ENCODE data around the gene SSRP1.
A peak's percentile ranks its signal among the peaks of the same experiment; 100 is the strongest.

The SSRP1 gene

GRCh38 chr11:57353036-57353435 is 17.3 kb upstream of the SSRP1 start:
- H3K27ac ChIP-seq (ENCODE audit: low read depth, low read length), result no peak overlapping the region
- peaks cover 0 to 3% of the 10 kb centered on the region in 2 experiments for H3K4me1 ChIP-seq (ENCODE audit: control insufficient read depth in 1 of 2, insufficient read depth in 2 of 2, low read length in 2 of 2)
- no peak overlapping the region for H3K14ac ChIP-seq (ENCODE audit: low read length)
- H3K36me3 ChIP-seq (ENCODE audit: control insufficient read depth in 1 of 2, insufficient read depth in 2 of 2, low read length in 2 of 2), result no peaks in the 10 kb centered on the region
- H2BK12ac ChIP-seq (ENCODE audit: low read length), result no peak overlapping the region
- H3K4me2 ChIP-seq (ENCODE audit: low read length), result no peak overlapping the region
- H3K27me3 ChIP-seq (ENCODE audit: insufficient read depth, low read length), result no peaks in the 10 kb centered on the region
- no peak overlapping the region for H4K8ac ChIP-seq (ENCODE audit: low read depth, low read length)
- DNase-seq, result no peak
- WGBS (ENCODE audit: extremely low coverage, insufficient coverage, insufficient read length), result no CpG with 5 or more reads among the region's 5 CpGs
- H3K23ac ChIP-seq (ENCODE audit: low read length), result no peak overlapping the region
- H3K79me1 ChIP-seq (ENCODE audit: low read length), result peaks cover 1% of the 10 kb centered on the region
- H3K4me3 ChIP-seq (ENCODE audit: low read depth, low read length), result no peak overlapping the region
- no peaks in the 10 kb centered on the region for H3K79me2 ChIP-seq (ENCODE audit: control insufficient read depth, insufficient read depth, low read length, poor library complexity)
- H2AK5ac ChIP-seq (ENCODE audit: low read length), result no peak overlapping the region
- H4K12ac ChIP-seq (ENCODE audit: low read depth, low read length), result no peak overlapping the region
- no peaks in the 10 kb centered on the region for H3K9me3 ChIP-seq (ENCODE audit: insufficient read depth, low read depth, low read length)
- H2BK120ac ChIP-seq (ENCODE audit: insufficient read depth, low read length, poor library complexity), result no peak overlapping the region
- no peak overlapping the region for H2AFZ ChIP-seq (ENCODE audit: insufficient read depth, low read length, poor library complexity)
- no peak overlapping the region for H3K9ac ChIP-seq (ENCODE audit: low read length)
- H2BK5ac ChIP-seq (ENCODE audit: low read depth, low read length, poor library complexity), result no peak overlapping the region
- H3K18ac ChIP-seq (ENCODE audit: low read length), result no peak overlapping the region
- H4K91ac ChIP-seq (ENCODE audit: low read depth, low read length), result no peak overlapping the region
- no peak overlapping the region for H3K4ac ChIP-seq (ENCODE audit: low read depth, low read length)

GRCh38 chr11:57349491-57350274 is 14.0 kb upstream of the SSRP1 start:
- no peak overlapping the region for H3K14ac ChIP-seq (ENCODE audit: low read length)
- no peak overlapping the region for H3K4ac ChIP-seq (ENCODE audit: low read depth, low read length)
- no peaks in the 10 kb centered on the region for H3K79me2 ChIP-seq (ENCODE audit: control insufficient read depth, insufficient read depth, low read length, poor library complexity)
- peak overlapping the region; percentile 58 for H3K4me2 ChIP-seq (ENCODE audit: low read length)
- peaks cover 1% of the 10 kb centered on the region for H3K79me1 ChIP-seq (ENCODE audit: low read length)
- H2BK5ac ChIP-seq (ENCODE audit: low read depth, low read length, poor library complexity), result no peak overlapping the region
- H3K27me3 ChIP-seq (ENCODE audit: insufficient read depth, low read length), result no peaks in the 10 kb centered on the region
- peak overlapping the region; percentile 11 for H2AFZ ChIP-seq (ENCODE audit: insufficient read depth, low read length, poor library complexity)
- H4K8ac ChIP-seq (ENCODE audit: low read depth, low read length), result peak overlapping the region; percentile 70
- no peak overlapping the region for H2BK12ac ChIP-seq (ENCODE audit: low read length)
- H2AK5ac ChIP-seq (ENCODE audit: low read length), result no peak overlapping the region
- no peak overlapping the region for H3K27ac ChIP-seq (ENCODE audit: low read depth, low read length)
- peaks cover 0 to 3% of the 10 kb centered on the region in 2 experiments for H3K4me1 ChIP-seq (ENCODE audit: control insufficient read depth in 1 of 2, insufficient read depth in 2 of 2, low read length in 2 of 2)
- H3K18ac ChIP-seq (ENCODE audit: low read length), result peak overlapping the region; percentile 14
- no peaks in the 10 kb centered on the region for H3K36me3 ChIP-seq (ENCODE audit: control insufficient read depth in 1 of 2, insufficient read depth in 2 of 2, low read length in 2 of 2)
- H3K9ac ChIP-seq (ENCODE audit: low read length), result no peak overlapping the region
- no CpG with 5 or more reads among the region's 31 CpGs for WGBS (ENCODE audit: extremely low coverage, insufficient coverage, insufficient read length)
- no peaks in the 10 kb centered on the region for H3K9me3 ChIP-seq (ENCODE audit: insufficient read depth, low read depth, low read length)
- no peak overlapping the region for H2BK120ac ChIP-seq (ENCODE audit: insufficient read depth, low read length, poor library complexity)
- DNase-seq, result peak; percentile 39 to 71
- no peak overlapping the region for H3K4me3 ChIP-seq (ENCODE audit: low read depth, low read length)
- H4K91ac ChIP-seq (ENCODE audit: low read depth, low read length), result no peak overlapping the region
- H3K23ac ChIP-seq (ENCODE audit: low read length), result no peak overlapping the region
- no peak overlapping the region for H4K12ac ChIP-seq (ENCODE audit: low read depth, low read length)

- Histone ChIP-seq H3K79me2 (ENCODE audit: control insufficient read depth, insufficient read depth, low read length, poor library complexity) (no peaks in the 10 kb centered on the region), H2BK12ac (ENCODE audit: low read length) (no peak overlapping the region), H3K14ac (ENCODE audit: low read length) (no peak overlapping the region), H3K18ac (ENCODE audit: low read length) (no peak overlapping the region), H2AK5ac (ENCODE audit: low read length) (no peak overlapping the region), H3K27ac (ENCODE audit: low read depth, low read length) (no peak overlapping the region), H2BK5ac (ENCODE audit: low read depth, low read length, poor library complexity) (no peak overlapping the region), H3K23ac (ENCODE audit: low read length) (no peak overlapping the region), H3K4me3 (ENCODE audit: low read depth, low read length) (no peak overlapping the region), H3K9me3 (ENCODE audit: insufficient read depth, low read depth, low read length) (no peaks in the 10 kb centered on the region), H3K79me1 (ENCODE audit: low read length) (peaks cover 1% of the 10 kb centered on the region), H2AFZ (ENCODE audit: insufficient read depth, low read length, poor library complexity) (no peak overlapping the region), H3K9ac (ENCODE audit: low read length) (peak overlapping the region; percentile 25), H4K8ac (ENCODE audit: low read depth, low read length) (no peak overlapping the region), H4K12ac (ENCODE audit: low read depth, low read length) (no peak overlapping the region), H2BK120ac (ENCODE audit: insufficient read depth, low read length, poor library complexity) (no peak overlapping the region), H4K91ac (ENCODE audit: low read depth, low read length) (no peak overlapping the region), H3K27me3 (ENCODE audit: insufficient read depth, low read length) (no peaks in the 10 kb centered on the region), H3K4me1 (ENCODE audit: control insufficient read depth in 1 of 2, insufficient read depth in 2 of 2, low read length in 2 of 2) (peaks cover 0 to 3% of the 10 kb centered on the region in 2 experiments), H3K4ac (ENCODE audit: low read depth, low read length) (no peak overlapping the region), H3K4me2 (ENCODE audit: low read length) (no peak overlapping the region), H3K36me3 (ENCODE audit: control insufficient read depth in 1 of 2, insufficient read depth in 2 of 2, low read length in 2 of 2) (no peaks in the 10 kb centered on the region)
- WGBS (ENCODE audit: extremely low coverage, insufficient coverage, insufficient read length), result no CpG with 5 or more reads among the region's 14 CpGs
- DNase-seq, result no peak
Measured at GRCh38 chr11:57348636-57349313, 13.1 kb upstream of the SSRP1 start.

- Histone ChIP-seq H3K9me3 (ENCODE audit: insufficient read depth, low read depth, low read length) (no peaks in the 10 kb centered on the region), H4K12ac (ENCODE audit: low read depth, low read length) (no peak overlapping the region), H3K4me3 (ENCODE audit: low read depth, low read length) (no peak overlapping the region), H3K36me3 (ENCODE audit: control insufficient read depth in 1 of 2, insufficient read depth in 2 of 2, low read length in 2 of 2) (no peaks in the 10 kb centered on the region), H2BK12ac (ENCODE audit: low read length) (no peak overlapping the region), H2BK5ac (ENCODE audit: low read depth, low read length, poor library complexity) (no peak overlapping the region), H3K18ac (ENCODE audit: low read length) (no peak overlapping the region), H3K4me2 (ENCODE audit: low read length) (no peak overlapping the region), H3K4me1 (ENCODE audit: control insufficient read depth in 1 of 2, insufficient read depth in 2 of 2, low read length in 2 of 2) (peaks cover 0 to 3% of the 10 kb centered on the region in 2 experiments), H3K14ac (ENCODE audit: low read length) (no peak overlapping the region), H3K79me2 (ENCODE audit: control insufficient read depth, insufficient read depth, low read length, poor library complexity) (no peaks in the 10 kb centered on the region), H2AFZ (ENCODE audit: insufficient read depth, low read length, poor library complexity) (no peak overlapping the region), H3K4ac (ENCODE audit: low read depth, low read length) (no peak overlapping the region), H4K91ac (ENCODE audit: low read depth, low read length) (no peak overlapping the region), H2AK5ac (ENCODE audit: low read length) (no peak overlapping the region), H3K27ac (ENCODE audit: low read depth, low read length) (no peak overlapping the region), H3K9ac (ENCODE audit: low read length) (no peak overlapping the region), H3K23ac (ENCODE audit: low read length) (no peak overlapping the region), H3K79me1 (ENCODE audit: low read length) (peaks cover 1% of the 10 kb centered on the region), H3K27me3 (ENCODE audit: insufficient read depth, low read length) (no peaks in the 10 kb centered on the region), H2BK120ac (ENCODE audit: insufficient read depth, low read length, poor library complexity) (no peak overlapping the region), H4K8ac (ENCODE audit: low read depth, low read length) (no peak overlapping the region)
- no peak for DNase-seq
- WGBS (ENCODE audit: extremely low coverage, insufficient coverage, insufficient read length), result no CpG with 5 or more reads among the region's 7 CpGs
Measured at GRCh38 chr11:57348052-57348451, 12.4 kb upstream of the SSRP1 start.
